GM12878 (cell line): ENCODE data around the gene CDH7. TPM values are rescaled to one million over a fixed set of nuclear protein-coding genes. Genes with fewer than 3 reads are reported as not detected.

Experiments used
- ATAC-seq: fragments of 200-7000 bp; cut with Tn5 transposase; 3 replicates; pipeline ENCODE4 v1.9.1; 2020; ENCODE audit warnings: mild to moderate bottlenecking, moderate library complexity
- BruUV-seq: library from RNA; stranded (reverse); fragments of 400-500 nt; replicated peaks from 2 replicates; lab custom pipeline; 2021; lab: Mats Ljungman, UMichigan
- CTCF ChIA-PET: fragments of 300-600 bp; sonication (Branson Sonifier 250); formaldehyde crosslinking; extraction: SDS; loops from one replicate; lab custom pipeline; 2021; ENCODE audit warnings: inconsistent platforms; lab: Yijun Ruan, JAX
- POLR2A ChIA-PET: fragments of 350-600 bp; formaldehyde crosslinking; extraction: SDS; loops from one replicate; lab custom pipeline; 2021; ENCODE audit warnings: inconsistent platforms; lab: Charles Lee
- RAD21 ChIA-PET: fragments of 300-600 bp; sonication (Branson Sonifier 250); formaldehyde crosslinking; loops from one replicate; lab custom pipeline; 2023; ENCODE audit warnings: antibody characterized with exemption; ENCODE audit not compliant: unreplicated experiment; lab: Charles Lee
- SMC1A ChIA-PET: fragments of 300-600 bp; sonication (Branson Sonifier 250); formaldehyde crosslinking; loops from one replicate; lab custom pipeline; 2023; ENCODE audit not compliant: unreplicated experiment, uncharacterized antibody; lab: Charles Lee
- DNase-seq: peaks from one replicate; pipeline ENCODE4 v3.0.0-alpha.2; 2011; ENCODE audit warnings: low read depth, low spot score
- FAIRE-seq: peaks from 3 replicates; lab custom pipeline; 2011; peaks lifted over from hg19 to GRCh38; lab: Jason Lieb, UNC
- H2AFZ ChIP-seq: 2 replicates; pipeline ENCODE4 v1.6.0; 2011; ENCODE audit warnings: low read depth, low read length, control low read depth; ENCODE audit not compliant: control insufficient read depth
- H3K27ac ChIP-seq: 2 replicates; pipeline ENCODE4 v1.5.1; 2011; ENCODE audit warnings: control low read depth; ENCODE audit not compliant: control insufficient read depth, insufficient read depth
- H3K27me3 ChIP-seq, 2 experiments: replicated peaks in 1 of 2; 2 replicates each; pipeline versions ENCODE4 v1.6.0 to v1.6.1; 2011; ENCODE audit warnings: low read length in 1 of 2; ENCODE audit not compliant: control insufficient read depth in 2 of 2, insufficient read depth in 2 of 2
- H3K36me3 ChIP-seq, 2 experiments: 2 replicates each; pipeline ENCODE4 v1.5.1; 2011; ENCODE audit warnings: low read length in 1 of 2; ENCODE audit not compliant: control insufficient read depth in 2 of 2, insufficient read depth in 2 of 2
- H3K4me1 ChIP-seq: 2 replicates; pipeline ENCODE4 v1.6.1; 2011; ENCODE audit warnings: mild to moderate bottlenecking, low read length, moderate library complexity, mixed read lengths; ENCODE audit not compliant: control insufficient read depth, insufficient read depth
- H3K4me2 ChIP-seq: 2 replicates; pipeline ENCODE4 v1.6.0; 2011; ENCODE audit warnings: control low read depth; ENCODE audit not compliant: control insufficient read depth, insufficient read depth
- H3K4me3 ChIP-seq: fragments of 200-600 bp; sonication (generic); 2 replicates; pipeline ENCODE4 v1.5.1; 2016
- H3K79me2 ChIP-seq: 2 replicates; pipeline ENCODE4 v1.6.0; 2011; ENCODE audit warnings: low read length; ENCODE audit not compliant: control insufficient read depth, insufficient read depth
- H3K9ac ChIP-seq: 2 replicates; pipeline ENCODE4 v1.8.0; 2011; ENCODE audit warnings: low read length, control low read depth, mixed read lengths; ENCODE audit not compliant: control insufficient read depth, insufficient read depth
- H3K9me3 ChIP-seq: replicated peaks from 3 replicates; pipeline ENCODE4 v1.5.1; 2011; ENCODE audit warnings: mild to moderate bottlenecking, low read length; ENCODE audit not compliant: control insufficient read depth, insufficient read depth
- H4K20me1 ChIP-seq: 2 replicates; pipeline ENCODE4 v1.6.0; 2011; ENCODE audit not compliant: control insufficient read depth, insufficient read depth
- ATF7 ChIP-seq: fragments of 450-650 bp; IDR thresholded peaks from 2 replicates; pipeline ENCODE4 v1.6.1; 2016; ENCODE audit warnings: low read depth, mild to moderate bottlenecking
- CHD4 ChIP-seq: fragments of 200-600 bp; sonication (generic); IDR thresholded peaks from 2 replicates; pipeline ENCODE4 v1.6.1; 2016; ENCODE audit warnings: mild to moderate bottlenecking
- EP300 ChIP-seq, 2 experiments: fragments of 150-350 bp in 1 of 2; IDR thresholded peaks; 2 replicates each; pipeline ENCODE4 v1.6.1; 2011 to 2012; ENCODE audit warnings: low read depth in 2 of 2, low read length in 2 of 2, borderline replicate concordance in 1 of 2, improper control_type of control experiment in 1 of 2, inconsistent platforms in 1 of 2; ENCODE audit not compliant: control insufficient read depth in 1 of 2
- IKZF2 ChIP-seq, 2 experiments: fragments of 450-650 bp; IDR thresholded peaks; 2 replicates each; pipeline ENCODE4 v1.6.1; 2017; ENCODE audit warnings: mild to moderate bottlenecking in 2 of 2, moderate library complexity in 2 of 2
- JUNB ChIP-seq: IDR thresholded peaks from 2 replicates; pipeline ENCODE4 v1.6.1; 2016; ENCODE audit warnings: antibody characterized with exemption, mild to moderate bottlenecking
- MEF2B ChIP-seq: fragments of 450-650 bp; IDR thresholded peaks from 2 replicates; pipeline ENCODE4 v1.6.1; 2018; ENCODE audit warnings: mild to moderate bottlenecking, moderate library complexity; ENCODE audit not compliant: partially characterized antibody, poor library complexity, severe bottlenecking
- MTA2 ChIP-seq: fragments of 450-650 bp; IDR thresholded peaks from 2 replicates; pipeline ENCODE4 v1.6.1; 2016; ENCODE audit warnings: low read depth, mild to moderate bottlenecking, moderate library complexity
- NR2C1 ChIP-seq: fragments of 450-650 bp; IDR thresholded peaks from 2 replicates; pipeline ENCODE4 v1.6.1; 2017; ENCODE audit warnings: antibody characterized with exemption, mild to moderate bottlenecking, moderate library complexity
- NR2F1 ChIP-seq: fragments of 450-650 bp; conservative IDR thresholded peaks from 2 replicates; pipeline ENCODE4 v1.6.1; 2017; ENCODE audit warnings: mild to moderate bottlenecking
- RAD51 ChIP-seq: fragments of 450-650 bp; IDR thresholded peaks from 2 replicates; pipeline ENCODE4 v1.6.1; 2016; ENCODE audit warnings: moderate library complexity, mild to moderate bottlenecking, inconsistent platforms
- SMARCA5 ChIP-seq: fragments of 450-650 bp; IDR thresholded peaks from 2 replicates; pipeline ENCODE4 v1.6.1; 2017; ENCODE audit warnings: mild to moderate bottlenecking
- SPI1 ChIP-seq: IDR thresholded peaks from 2 replicates; pipeline ENCODE4 v1.6.1; 2011; ENCODE audit warnings: low read depth, mild to moderate bottlenecking, low read length, moderate library complexity, borderline replicate concordance; ENCODE audit not compliant: insufficient read depth
- WGBS: methylation state at CpG from one replicate; pipeline ENCODE4 v1.1.6; 2016; ENCODE audit warnings: low lambda C conversion rate; ENCODE audit not compliant: insufficient replicate concordance, insufficient coverage; ENCODE audit errors: missing lambda C conversion rate; 5-methylcytosine and 5-hydroxymethylcytosine counted together
- in situ Hi-C: fragments of 300-500 bp; cut with MboI; formaldehyde crosslinking; loops from 9 replicates; pipeline ENCODE4 v1.14.3; 2018; ENCODE audit warnings: mixed read lengths
- intact Hi-C: fragments of 100-400 bp; cut with micrococcal nuclease; formaldehyde crosslinking; loops from one replicate; pipeline ENCODE4 v1.14.2; 2022; ENCODE audit not compliant: unreplicated experiment
- polyA plus RNA-seq, 11 experiments: library from polyadenylated mRNA; depleted of rRNA in 4 of 11; unstranded in 6 of 11; stranded (reverse) in 5 of 11; fragments of >200 nt; fragmentation: Nextera tagmentation in 4 of 11; fragmentation: Illumina TruSeq in 1 of 11; extraction: Ambion mirVana in 4 of 11; extraction: Trizol in 1 of 11; gene quantifications; 1 replicate in 1 of 11; 2 replicates in 10 of 11; pipeline versions ENCODE4 v1.2.1 to v1.2.3, GENCODE V29; 2011 to 2016; ENCODE audit warnings: inconsistent platforms in 2 of 11, missing spikeins in 2 of 11, low read depth in 1 of 11
- total RNA-seq, 4 experiments: library from RNA; depleted of rRNA in 3 of 4; stranded (reverse); fragments of >200 nt in 3 of 4; fragmentation: Illumina TruSeq in 1 of 4; extraction: Trizol in 1 of 4; gene quantifications; 2 replicates each; pipeline versions ENCODE4 v1.2.1 to v1.2.3, GENCODE V29; 2013 to 2021
- TF ChIP-seq, protein P1 (sequence below): IDR thresholded peaks from 2 replicates; pipeline ENCODE4 v1.6.1; 2012; ENCODE audit warnings: mild to moderate bottlenecking, low read depth, low read length
- TF ChIP-seq, protein P2 (sequence below): fragments of 450-650 bp; conservative IDR thresholded peaks from 2 replicates; pipeline ENCODE4 v1.6.1; 2017; ENCODE audit warnings: mild to moderate bottlenecking, moderate library complexity

Gene CDH7
- total and polyA plus RNA-seq, 10 of the 15 experiments (the other 5 are each of a cell fraction or from before 2014, with no cell fraction given): 0.03 TPM; not detected in 9

DNA sequence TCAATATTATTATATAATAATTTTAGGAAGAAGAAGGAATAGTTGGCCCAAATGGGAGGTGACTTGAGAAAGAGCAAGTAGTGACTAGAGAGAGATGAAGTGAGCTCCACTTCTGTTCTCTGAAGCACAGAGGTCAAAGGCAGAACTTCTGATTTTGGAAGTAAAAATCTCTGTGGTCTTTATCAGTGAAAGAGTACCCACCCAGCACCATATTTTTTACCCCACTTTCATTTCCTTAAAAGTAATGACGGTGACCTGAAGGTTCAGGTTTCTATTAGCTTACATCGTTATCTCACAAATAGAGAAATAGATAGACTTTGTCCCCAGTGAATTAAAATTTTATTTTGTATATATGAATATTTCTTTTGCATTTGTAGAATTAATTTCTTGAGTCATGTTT, 95.3 kb downstream of the CDH7 start:
- no peaks in the 10 kb centered on the region for H3K36me3 ChIP-seq
- ChIA-PET SMC1A (interaction anchor here (0.6 to 1.6 kb wide), 6 partner anchors 10 to 202 kb away, joined by 3 to 4 read pairs (median 3); no protein-coding TSS in a partner anchor), CTCF (interaction anchor here (1.0 kb wide), 1 partner anchor 13 kb away, joined by 3 read pairs; no protein-coding TSS in a partner anchor), POLR2A (interaction anchor here (0.7 kb wide), 1 partner anchor 16 kb away, joined by 3 read pairs; no protein-coding TSS in a partner anchor), RAD21 (interaction anchor here (0.7 to 1.2 kb wide), 2 partner anchors 13 to 93 kb away, joined by 3 read pairs; no protein-coding TSS in a partner anchor)
- H3K9me3 ChIP-seq: no peaks in the 10 kb centered on the region
- H3K4me2 ChIP-seq: no peak overlapping the region
- H3K9ac ChIP-seq: no peak overlapping the region
- no peak overlapping the region for H3K27ac ChIP-seq
- H3K79me2 ChIP-seq: no peaks in the 10 kb centered on the region
- no peaks in the 10 kb centered on the region for H3K27me3 ChIP-seq
- ATAC-seq (peak; percentile 76), DNase-seq (no peak), FAIRE-seq (no peak)
- no peaks in the 10 kb centered on the region for H4K20me1 ChIP-seq
- peak; percentile 13 for TF ChIP-seq MEF2B
- no peak for TF ChIP-seq CHD4
- TF ChIP-seq, protein P1, sequence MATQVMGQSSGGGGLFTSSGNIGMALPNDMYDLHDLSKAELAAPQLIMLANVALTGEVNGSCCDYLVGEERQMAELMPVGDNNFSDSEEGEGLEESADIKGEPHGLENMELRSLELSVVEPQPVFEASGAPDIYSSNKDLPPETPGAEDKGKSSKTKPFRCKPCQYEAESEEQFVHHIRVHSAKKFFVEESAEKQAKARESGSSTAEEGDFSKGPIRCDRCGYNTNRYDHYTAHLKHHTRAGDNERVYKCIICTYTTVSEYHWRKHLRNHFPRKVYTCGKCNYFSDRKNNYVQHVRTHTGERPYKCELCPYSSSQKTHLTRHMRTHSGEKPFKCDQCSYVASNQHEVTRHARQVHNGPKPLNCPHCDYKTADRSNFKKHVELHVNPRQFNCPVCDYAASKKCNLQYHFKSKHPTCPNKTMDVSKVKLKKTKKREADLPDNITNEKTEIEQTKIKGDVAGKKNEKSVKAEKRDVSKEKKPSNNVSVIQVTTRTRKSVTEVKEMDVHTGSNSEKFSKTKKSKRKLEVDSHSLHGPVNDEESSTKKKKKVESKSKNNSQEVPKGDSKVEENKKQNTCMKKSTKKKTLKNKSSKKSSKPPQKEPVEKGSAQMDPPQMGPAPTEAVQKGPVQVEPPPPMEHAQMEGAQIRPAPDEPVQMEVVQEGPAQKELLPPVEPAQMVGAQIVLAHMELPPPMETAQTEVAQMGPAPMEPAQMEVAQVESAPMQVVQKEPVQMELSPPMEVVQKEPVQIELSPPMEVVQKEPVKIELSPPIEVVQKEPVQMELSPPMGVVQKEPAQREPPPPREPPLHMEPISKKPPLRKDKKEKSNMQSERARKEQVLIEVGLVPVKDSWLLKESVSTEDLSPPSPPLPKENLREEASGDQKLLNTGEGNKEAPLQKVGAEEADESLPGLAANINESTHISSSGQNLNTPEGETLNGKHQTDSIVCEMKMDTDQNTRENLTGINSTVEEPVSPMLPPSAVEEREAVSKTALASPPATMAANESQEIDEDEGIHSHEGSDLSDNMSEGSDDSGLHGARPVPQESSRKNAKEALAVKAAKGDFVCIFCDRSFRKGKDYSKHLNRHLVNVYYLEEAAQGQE: no peak
- no peak for TF ChIP-seq RAD51
- peak; percentile 24; the same call in 1 of the 2 replicates for TF ChIP-seq SPI1
- no peak for TF ChIP-seq JUNB
- TF ChIP-seq, protein P2, sequence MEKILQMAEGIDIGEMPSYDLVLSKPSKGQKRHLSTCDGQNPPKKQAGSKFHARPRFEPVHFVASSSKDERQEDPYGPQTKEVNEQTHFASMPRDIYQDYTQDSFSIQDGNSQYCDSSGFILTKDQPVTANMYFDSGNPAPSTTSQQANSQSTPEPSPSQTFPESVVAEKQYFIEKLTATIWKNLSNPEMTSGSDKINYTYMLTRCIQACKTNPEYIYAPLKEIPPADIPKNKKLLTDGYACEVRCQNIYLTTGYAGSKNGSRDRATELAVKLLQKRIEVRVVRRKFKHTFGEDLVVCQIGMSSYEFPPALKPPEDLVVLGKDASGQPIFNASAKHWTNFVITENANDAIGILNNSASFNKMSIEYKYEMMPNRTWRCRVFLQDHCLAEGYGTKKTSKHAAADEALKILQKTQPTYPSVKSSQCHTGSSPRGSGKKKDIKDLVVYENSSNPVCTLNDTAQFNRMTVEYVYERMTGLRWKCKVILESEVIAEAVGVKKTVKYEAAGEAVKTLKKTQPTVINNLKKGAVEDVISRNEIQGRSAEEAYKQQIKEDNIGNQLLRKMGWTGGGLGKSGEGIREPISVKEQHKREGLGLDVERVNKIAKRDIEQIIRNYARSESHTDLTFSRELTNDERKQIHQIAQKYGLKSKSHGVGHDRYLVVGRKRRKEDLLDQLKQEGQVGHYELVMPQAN: no peak
- TF ChIP-seq ATF7: peak; percentile 53; the same call in 1 of the 2 replicates
- TF ChIP-seq NR2F1: peak; percentile 92
- 0 out of 4 replicates have a peak, but pooled peaks of 1 of the 2 experiments have one; percentile 25 for TF ChIP-seq EP300 (IDR thresholded peaks at IDR 0.05; ENCODE audit: borderline replicate concordance in 1 of 2, control insufficient read depth in 1 of 2, low read depth in 2 of 2, low read length in 2 of 2)
- TF ChIP-seq NR2C1: peak; percentile 63
- peak in 1 of 2 experiments; percentile 12; a peak in 2 of 4 replicates for TF ChIP-seq IKZF2 (IDR thresholded peaks at IDR 0.05)
- TF ChIP-seq SMARCA5: no peak
- peak; percentile 81 for TF ChIP-seq MTA2
- no peak overlapping the region for H2AFZ ChIP-seq
- intact Hi-C loops: no loop called here
- no peaks in the 10 kb centered on the region for H3K4me1 ChIP-seq
- no peak overlapping the region for H3K4me3 ChIP-seq
- BruUV-seq: no TSS peak
- WGBS: 12% methylated on average over 2 of the region's 2 CpGs
- in situ Hi-C loops: no loop called here
